HG03280 (cell line): ENCODE results near the gene PSME2.

Source experiments
- ATAC-seq: cut with Tn5 transposase; IDR thresholded peaks from one replicate; pipeline ENCODE4 v1.9.1; 2021; ENCODE audit warnings: mild to moderate bottlenecking, moderate library complexity; ENCODE audit not compliant: unreplicated experiment

Gene PSME2

GRCh38 chr14:24156840-24157239 lies 10.4 kb upstream of the PSME2 start:
- ATAC-seq = no peak

- ATAC-seq = no peak
These were observed 8.7 kb upstream of the PSME2 start for GRCh38 chr14:24155100-24155499.

- ATAC-seq = no peak
These were observed 5.1 kb upstream of the PSME2 start for GRCh38 chr14:24151404-24152080.

- ATAC-seq = no peak
These were observed 4.6 kb upstream of the PSME2 start for GRCh38 chr14:24150993-24151392.

- ATAC-seq = no peak
These were observed 4.2 kb upstream of the PSME2 start for GRCh38 chr14:24150567-24150966.

- no peak for ATAC-seq
These were observed 3.7 kb upstream of the PSME2 start for GRCh38 chr14:24150061-24150460.

- no peak for ATAC-seq
These were observed 3.0 kb upstream of the PSME2 start for GRCh38 chr14:24149302-24149969.

- no peak for ATAC-seq
These were observed 1.5 kb upstream of the PSME2 start for GRCh38 chr14:24147761-24148428.

GRCh38 chr14:24146978-24147760 lies 759 bp upstream of the PSME2 start, which contains the start of gene RNF31:
Gene RNF31 (plus strand): TSS chr14:24147498. CDS start chr14:24147699, 201 bp downstream.
- peak; percentile 81 for ATAC-seq

- no peak for ATAC-seq
These were observed 539 bp downstream of the PSME2 start for GRCh38 chr14:24145690-24146452.

- ATAC-seq = no peak
These were observed 1.2 kb downstream of the PSME2 start for GRCh38 chr14:24145219-24145618.

GRCh38 chr14:24144451-24144850 lies 2.0 kb downstream of the PSME2 start:
- ATAC-seq = no peak

GRCh38 chr14:24143511-24143910 lies 2.9 kb downstream of the PSME2 start:
- no peak for ATAC-seq

GRCh38 chr14:24141097-24141880 lies 5.1 kb downstream of the PSME2 start, which contains the start of gene EMC9:
Gene EMC9 (minus strand): TSS chr14:24141591. CDS start chr14:24141304, 287 bp downstream.
- ATAC-seq = peak; percentile 84

- no peak for ATAC-seq
These were observed 7.0 kb downstream of the PSME2 start for GRCh38 chr14:24139272-24139934.

- no peak for ATAC-seq
These were observed 7.8 kb downstream of the PSME2 start for GRCh38 chr14:24138396-24139271.

- ATAC-seq = no peak
These were observed 8.6 kb downstream of the PSME2 start for GRCh38 chr14:24137529-24138395.
